ENCODE measurements around the gene ADCY4.
A peak's percentile ranks its signal among the peaks of the same experiment; 100 is the strongest.

ADCY4 gene

DNA sequence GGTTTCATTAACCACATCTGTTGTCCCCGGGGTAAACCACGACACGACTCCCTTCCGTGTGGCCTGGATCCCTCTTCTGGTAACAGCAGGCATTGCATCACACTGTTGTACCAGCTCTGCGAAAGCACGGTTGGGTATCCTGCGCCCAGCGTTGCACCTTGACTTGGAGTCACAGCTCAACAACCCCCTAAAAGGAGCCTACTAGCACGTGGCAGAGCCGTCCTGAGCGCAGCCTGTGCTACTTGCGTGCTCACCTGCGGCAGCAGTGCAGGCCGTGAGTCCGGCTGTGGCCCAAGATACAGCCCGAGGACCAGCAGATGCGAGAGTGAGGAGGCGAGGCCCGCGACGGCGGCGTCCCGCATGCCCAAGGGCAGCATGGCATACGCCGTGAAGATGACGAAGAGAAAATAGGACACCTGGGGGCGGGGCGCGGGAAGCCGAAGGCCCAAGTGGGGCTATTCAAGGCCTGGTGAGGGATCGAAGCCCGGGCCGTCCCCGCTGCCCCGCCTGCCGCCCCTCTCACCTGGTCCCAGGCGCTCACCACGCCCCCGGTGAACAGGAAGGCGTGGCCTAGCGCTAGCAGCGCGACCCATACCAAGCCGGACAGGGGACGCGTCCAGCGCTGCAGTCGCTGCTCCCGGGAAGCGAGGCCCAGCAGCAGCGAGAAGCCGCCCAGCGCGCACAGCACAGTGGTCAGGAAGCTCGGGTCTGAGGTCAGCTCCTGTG is 2.4 kb downstream of the ADCY4 start:
- H3K23ac ChIP-seq (ENCODE audit: low read depth, low read length, poor library complexity): peak overlapping the region; percentile 98
- no peak overlapping the region for H4K91ac ChIP-seq (ENCODE audit: low read depth, low read length, poor library complexity)
- H2AK5ac ChIP-seq (ENCODE audit: low read depth, low read length): peak overlapping the region; percentile 85
- H2BK15ac ChIP-seq (ENCODE audit: low read length): peak overlapping the region; percentile 21
- H3K14ac ChIP-seq (ENCODE audit: low read length): peak overlapping the region; percentile 57
- H2BK5ac ChIP-seq (ENCODE audit: low read length): no peak overlapping the region
- peak overlapping the region; percentile 25 to 76 for H3K4me3 ChIP-seq (ENCODE audit: low read length in 2 of 2)
- no peak overlapping the region for H2BK120ac ChIP-seq (ENCODE audit: low read depth, low read length)
- H3K4ac ChIP-seq (ENCODE audit: low read length): no peak overlapping the region
- no peak for DNase-seq (ENCODE audit: low spot score)
- no peak overlapping the region for H3K27ac ChIP-seq (replicated peaks; ENCODE audit: low read length)
- no peaks in the 10 kb centered on the region for H3K79me1 ChIP-seq (ENCODE audit: low read depth, low read length)
- no peak overlapping the region for H4K8ac ChIP-seq (ENCODE audit: low read depth, low read length)
- H3K9ac ChIP-seq (ENCODE audit: low read depth, low read length, poor library complexity): peak overlapping the region; percentile 85
- peak overlapping the region; percentile 92 for H3K18ac ChIP-seq (ENCODE audit: low read length)
- H3K36me3 ChIP-seq (replicated peaks in 1 of 2; ENCODE audit: control insufficient read depth in 2 of 2, insufficient read depth in 2 of 2, low read length in 2 of 2): no peaks in the 10 kb centered on the region
- H2BK12ac ChIP-seq (ENCODE audit: low read length): peak overlapping the region; percentile 95
- no CpG with 5 or more reads among the region's 56 CpGs for WGBS, 2 donors (ENCODE audit: extremely low coverage in 2 of 2, insufficient read length in 2 of 2, insufficient replicate concordance in 1 of 2)
- H3K9me3 ChIP-seq (replicated peaks in 1 of 2; ENCODE audit: control insufficient read depth in 2 of 2, insufficient read depth in 1 of 2, low read depth in 1 of 2, low read length in 2 of 2): no peaks in the 10 kb centered on the region
- H2AFZ ChIP-seq (ENCODE audit: low read length): peak overlapping the region; percentile 85
- H3K4me2 ChIP-seq (ENCODE audit: insufficient read depth, low read length, poor library complexity, severe bottlenecking): peak overlapping the region; percentile 87
- peaks cover 17 to 88% (median 74%) of the 10 kb centered on the region in 3 experiments for H3K27me3 ChIP-seq (ENCODE audit: control insufficient read depth in 3 of 3, insufficient read depth in 3 of 3, low read depth in 1 of 3, low read length in 3 of 3)
- peaks cover 2 to 13% of the 10 kb centered on the region in 2 donors for H3K4me1 ChIP-seq (ENCODE audit: control insufficient read depth in 2 of 2, insufficient read depth in 1 of 2, low read depth in 1 of 2, low read length in 2 of 2)

DNA sequence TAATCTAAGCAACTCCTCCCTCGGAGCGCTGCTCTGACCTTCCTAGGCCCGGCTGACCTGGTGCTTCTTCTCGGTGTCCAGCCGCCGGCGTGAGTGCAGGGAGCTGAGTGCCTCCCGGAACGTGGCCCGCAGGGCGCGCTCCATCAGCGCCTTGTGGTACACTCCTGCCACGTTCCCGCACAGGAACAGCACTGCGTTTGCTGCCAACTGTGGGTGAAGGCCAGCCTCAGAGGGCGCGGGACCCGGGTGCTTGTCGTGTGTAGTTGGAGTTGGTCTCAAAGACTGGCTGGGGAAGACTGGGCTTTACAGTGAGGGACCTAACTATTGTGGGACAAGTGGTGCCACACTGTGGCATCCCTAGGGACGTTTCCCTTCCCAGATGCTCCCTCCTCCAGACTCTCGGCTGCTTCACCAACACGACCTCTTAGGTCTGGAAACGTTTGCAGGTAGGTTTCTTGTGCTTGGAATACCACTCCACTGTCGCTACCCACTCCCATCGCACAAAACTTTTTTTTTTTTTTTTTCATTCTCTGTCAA is 3.1 kb downstream of the ADCY4 start:
- H3K23ac ChIP-seq (ENCODE audit: low read depth, low read length, poor library complexity): no peak overlapping the region
- no peaks in the 10 kb centered on the region for H3K9me3 ChIP-seq (replicated peaks in 1 of 2; ENCODE audit: control insufficient read depth in 2 of 2, insufficient read depth in 1 of 2, low read depth in 1 of 2, low read length in 2 of 2)
- peaks cover 17 to 82% (median 71%) of the 10 kb centered on the region in 3 experiments for H3K27me3 ChIP-seq (ENCODE audit: control insufficient read depth in 3 of 3, insufficient read depth in 3 of 3, low read depth in 1 of 3, low read length in 3 of 3)
- WGBS, 2 donors (ENCODE audit: extremely low coverage in 2 of 2, insufficient read length in 2 of 2, insufficient replicate concordance in 1 of 2): no CpG with 5 or more reads among the region's 26 CpGs
- H3K79me1 ChIP-seq (ENCODE audit: low read depth, low read length): no peaks in the 10 kb centered on the region
- H3K9ac ChIP-seq (ENCODE audit: low read depth, low read length, poor library complexity): no peak overlapping the region
- H3K18ac ChIP-seq (ENCODE audit: low read length): no peak overlapping the region
- no peak overlapping the region for H2BK5ac ChIP-seq (ENCODE audit: low read length)
- H3K4me2 ChIP-seq (ENCODE audit: insufficient read depth, low read length, poor library complexity, severe bottlenecking): no peak overlapping the region
- no peak for DNase-seq (ENCODE audit: low spot score)
- H2AFZ ChIP-seq (ENCODE audit: low read length): peak overlapping the region; percentile 85
- H3K27ac ChIP-seq (replicated peaks; ENCODE audit: low read length): no peak overlapping the region
- H4K91ac ChIP-seq (ENCODE audit: low read depth, low read length, poor library complexity): no peak overlapping the region
- no peaks in the 10 kb centered on the region for H3K36me3 ChIP-seq (replicated peaks in 1 of 2; ENCODE audit: control insufficient read depth in 2 of 2, insufficient read depth in 2 of 2, low read length in 2 of 2)
- no peak overlapping the region for H3K14ac ChIP-seq (ENCODE audit: low read length)
- no peak overlapping the region for H2BK120ac ChIP-seq (ENCODE audit: low read depth, low read length)
- H4K8ac ChIP-seq (ENCODE audit: low read depth, low read length): no peak overlapping the region
- peaks cover 2 to 16% of the 10 kb centered on the region in 2 donors for H3K4me1 ChIP-seq (ENCODE audit: control insufficient read depth in 2 of 2, insufficient read depth in 1 of 2, low read depth in 1 of 2, low read length in 2 of 2)
- H2BK12ac ChIP-seq (ENCODE audit: low read length): no peak overlapping the region
- no peak overlapping the region for H3K4me3 ChIP-seq (ENCODE audit: low read length in 2 of 2)
- no peak overlapping the region for H2BK15ac ChIP-seq (ENCODE audit: low read length)
- no peak overlapping the region for H2AK5ac ChIP-seq (ENCODE audit: low read depth, low read length)
- no peak overlapping the region for H3K4ac ChIP-seq (ENCODE audit: low read length)

DNA sequence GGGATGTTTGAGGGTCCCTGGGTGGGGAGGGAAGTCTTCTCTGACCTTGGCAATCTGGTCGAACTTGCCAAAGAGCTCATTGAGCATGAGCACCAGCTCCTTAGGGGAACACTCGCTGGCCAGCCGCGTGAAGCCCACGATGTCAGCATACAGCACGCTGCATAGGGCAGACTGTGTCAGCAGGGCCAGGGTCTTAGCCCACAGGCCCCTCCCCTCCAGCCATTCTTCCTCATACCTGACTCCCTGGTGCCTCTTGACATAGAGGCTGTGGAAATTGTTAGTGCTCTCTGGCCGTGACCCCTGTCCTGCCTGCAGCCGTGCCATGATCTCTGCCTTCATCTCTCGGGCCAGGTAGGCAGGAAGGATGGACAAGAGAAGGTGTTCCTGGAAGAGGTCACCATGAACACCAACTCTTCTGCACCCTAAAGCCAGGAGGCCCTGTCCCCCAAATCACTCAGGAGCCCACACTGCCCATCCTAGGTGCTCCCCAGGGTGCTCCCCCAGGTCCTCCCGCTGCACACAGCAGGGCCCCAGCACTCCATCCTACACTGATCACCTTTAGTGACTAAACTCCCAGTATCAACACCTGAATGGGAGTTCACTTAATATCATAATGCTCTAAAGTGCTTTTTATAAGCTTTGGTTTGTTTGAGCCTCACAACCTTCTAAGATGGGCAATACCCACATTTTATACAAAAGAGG is 3.7 kb downstream of the ADCY4 start:
- Histone ChIP-seq H3K27ac (replicated peaks; ENCODE audit: low read length) (no peak overlapping the region), H2AK5ac (ENCODE audit: low read depth, low read length) (no peak overlapping the region), H3K4me2 (ENCODE audit: insufficient read depth, low read length, poor library complexity, severe bottlenecking) (no peak overlapping the region), H3K79me1 (ENCODE audit: low read depth, low read length) (no peaks in the 10 kb centered on the region), H2AFZ (ENCODE audit: low read length) (no peak overlapping the region), H2BK15ac (ENCODE audit: low read length) (peak overlapping the region; percentile 87), H4K8ac (ENCODE audit: low read depth, low read length) (no peak overlapping the region), H3K27me3 (ENCODE audit: control insufficient read depth in 3 of 3, insufficient read depth in 3 of 3, low read depth in 1 of 3, low read length in 3 of 3) (peaks cover 17 to 75% (median 64%) of the 10 kb centered on the region in 3 experiments), H3K14ac (ENCODE audit: low read length) (no peak overlapping the region), H2BK120ac (ENCODE audit: low read depth, low read length) (no peak overlapping the region), H3K4ac (ENCODE audit: low read length) (no peak overlapping the region), H3K9me3 (replicated peaks in 1 of 2; ENCODE audit: control insufficient read depth in 2 of 2, insufficient read depth in 1 of 2, low read depth in 1 of 2, low read length in 2 of 2) (no peaks in the 10 kb centered on the region), H4K91ac (ENCODE audit: low read depth, low read length, poor library complexity) (no peak overlapping the region), H2BK5ac (ENCODE audit: low read length) (no peak overlapping the region), H3K4me1 (ENCODE audit: control insufficient read depth in 2 of 2, insufficient read depth in 1 of 2, low read depth in 1 of 2, low read length in 2 of 2) (peaks cover 2 to 16% of the 10 kb centered on the region in 2 donors), H2BK12ac (ENCODE audit: low read length) (no peak overlapping the region), H3K9ac (ENCODE audit: low read depth, low read length, poor library complexity) (no peak overlapping the region), H3K4me3 (ENCODE audit: low read length in 2 of 2) (no peak overlapping the region), H3K36me3 (replicated peaks in 1 of 2; ENCODE audit: control insufficient read depth in 2 of 2, insufficient read depth in 2 of 2, low read length in 2 of 2) (no peaks in the 10 kb centered on the region), H3K23ac (ENCODE audit: low read depth, low read length, poor library complexity) (peak overlapping the region; percentile 92), H3K18ac (ENCODE audit: low read length) (peak overlapping the region; percentile 51)
- no peak for DNase-seq (ENCODE audit: low spot score)
- no CpG with 5 or more reads among the region's 10 CpGs for WGBS, 2 donors (ENCODE audit: extremely low coverage in 2 of 2, insufficient read length in 2 of 2, insufficient replicate concordance in 1 of 2)

DNA sequence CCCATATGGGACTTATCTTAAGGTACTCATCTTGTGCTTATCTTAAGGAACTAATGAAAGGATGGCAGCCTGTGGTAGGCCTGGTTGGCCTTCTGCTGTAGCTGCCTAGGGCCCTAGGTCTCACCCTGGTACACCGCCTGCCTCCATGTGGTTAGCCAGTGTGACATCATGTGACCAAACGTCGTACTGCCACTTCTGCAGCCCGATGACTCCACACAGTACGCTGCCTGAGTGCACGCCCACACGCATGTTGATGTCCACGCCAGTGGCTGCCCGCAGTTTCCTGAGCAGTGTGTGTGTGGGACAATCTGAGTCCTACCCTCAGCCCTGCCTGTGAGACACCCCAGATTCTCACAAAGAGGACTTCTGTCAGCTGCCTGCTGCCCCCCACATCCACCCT is 5.1 kb downstream of the ADCY4 start:
- Histone ChIP-seq H3K23ac (ENCODE audit: low read depth, low read length, poor library complexity) (peak overlapping the region; percentile 81), H3K27me3 (ENCODE audit: control insufficient read depth in 3 of 3, insufficient read depth in 3 of 3, low read depth in 1 of 3, low read length in 3 of 3) (peaks cover 12 to 72% (median 50%) of the 10 kb centered on the region in 3 experiments), H2BK120ac (ENCODE audit: low read depth, low read length) (no peak overlapping the region)

More for the DNA sequence above, 5.1 kb downstream of the ADCY4 start:
- Histone ChIP-seq H2AK5ac (ENCODE audit: low read depth, low read length) (peak overlapping the region; percentile 23), H3K14ac (ENCODE audit: low read length) (no peak overlapping the region), H3K4me2 (ENCODE audit: insufficient read depth, low read length, poor library complexity, severe bottlenecking) (no peak overlapping the region), H2BK12ac (ENCODE audit: low read length) (no peak overlapping the region), H3K36me3 (replicated peaks in 1 of 2; ENCODE audit: control insufficient read depth in 2 of 2, insufficient read depth in 2 of 2, low read length in 2 of 2) (no peaks in the 10 kb centered on the region), H3K18ac (ENCODE audit: low read length) (no peak overlapping the region), H3K79me1 (ENCODE audit: low read depth, low read length) (no peaks in the 10 kb centered on the region), H4K91ac (ENCODE audit: low read depth, low read length, poor library complexity) (no peak overlapping the region), H3K4ac (ENCODE audit: low read length) (no peak overlapping the region), H3K4me3 (ENCODE audit: low read length in 2 of 2) (peak overlapping the region in 1 of 2 donors; percentile 5), H2AFZ (ENCODE audit: low read length) (no peak overlapping the region), H4K8ac (ENCODE audit: low read depth, low read length) (peak overlapping the region; percentile 19), H3K9me3 (replicated peaks in 1 of 2; ENCODE audit: control insufficient read depth in 2 of 2, insufficient read depth in 1 of 2, low read depth in 1 of 2, low read length in 2 of 2) (no peaks in the 10 kb centered on the region), H3K4me1 (ENCODE audit: control insufficient read depth in 2 of 2, insufficient read depth in 1 of 2, low read depth in 1 of 2, low read length in 2 of 2) (peaks cover 2 to 15% of the 10 kb centered on the region in 2 donors), H3K27ac (replicated peaks; ENCODE audit: low read length) (no peak overlapping the region), H2BK5ac (ENCODE audit: low read length) (no peak overlapping the region), H2BK15ac (ENCODE audit: low read length) (peak overlapping the region; percentile 35), H3K9ac (ENCODE audit: low read depth, low read length, poor library complexity) (peak overlapping the region; percentile 2)
- DNase-seq (ENCODE audit: low spot score): no peak
- no CpG with 5 or more reads among the region's 9 CpGs for WGBS, 2 donors (ENCODE audit: extremely low coverage in 2 of 2, insufficient read length in 2 of 2, insufficient replicate concordance in 1 of 2)
